ENCODE data around the gene MAMDC4. TPM values are rescaled to one million over a fixed set of nuclear protein-coding genes. Genes with fewer than 3 reads are reported as not detected.

Gene MAMDC4
- total RNA-seq, 1 donor from 2014 or later, result 8.5 TPM

GRCh38 chr9:136829981-136830885 lies 21.9 kb upstream of the MAMDC4 start:
- H3K9me3 Mint-ChIP-seq (ENCODE audit: unreplicated experiment), result no peaks in the 10 kb centered on the region
- peaks cover 2% of the 10 kb centered on the region for H3K36me3 ChIP-seq (ENCODE audit: insufficient read depth, low read length)
- peaks cover 8% of the 10 kb centered on the region for H3K36me3 Mint-ChIP-seq (ENCODE audit: low read depth, unreplicated experiment)
- no peaks in the 10 kb centered on the region for H3K79me2 ChIP-seq (ENCODE audit: insufficient read depth, low read length)
- no peaks in the 10 kb centered on the region for H3K4me1 ChIP-seq (ENCODE audit: insufficient read depth, low read length)
- no peak overlapping the region for H3K27ac ChIP-seq (ENCODE audit: low read depth, low read length)
- no peak overlapping the region for H3K9ac ChIP-seq (ENCODE audit: low read length)
- H3K9me3 ChIP-seq (ENCODE audit: insufficient read depth, low read depth, low read length), result no peaks in the 10 kb centered on the region
- H4K20me1 ChIP-seq (ENCODE audit: insufficient read depth, low read length), result peaks cover 3% of the 10 kb centered on the region
- no peak for FAIRE-seq
- no peak overlapping the region for H3K4me2 ChIP-seq (ENCODE audit: low read length)
- no peak overlapping the region for H3K27ac Mint-ChIP-seq (ENCODE audit: unreplicated experiment)
- no peaks in the 10 kb centered on the region for H3K27me3 Mint-ChIP-seq (ENCODE audit: low read depth, unreplicated experiment)
- H3K4me1 Mint-ChIP-seq (ENCODE audit: low read depth, unreplicated experiment), result no peaks in the 10 kb centered on the region
- DNase-seq (ENCODE audit: low read depth), result no peak
- H3K4me3 Mint-ChIP-seq (ENCODE audit: unreplicated experiment), result no peak overlapping the region
- no peaks in the 10 kb centered on the region for H3K27me3 ChIP-seq (ENCODE audit: insufficient read depth, low read length)
- no peak for TF ChIP-seq EZH2 (IDR thresholded peaks at IDR 0.05; ENCODE audit: insufficient read depth, low read length)
- TF ChIP-seq, protein P1, sequence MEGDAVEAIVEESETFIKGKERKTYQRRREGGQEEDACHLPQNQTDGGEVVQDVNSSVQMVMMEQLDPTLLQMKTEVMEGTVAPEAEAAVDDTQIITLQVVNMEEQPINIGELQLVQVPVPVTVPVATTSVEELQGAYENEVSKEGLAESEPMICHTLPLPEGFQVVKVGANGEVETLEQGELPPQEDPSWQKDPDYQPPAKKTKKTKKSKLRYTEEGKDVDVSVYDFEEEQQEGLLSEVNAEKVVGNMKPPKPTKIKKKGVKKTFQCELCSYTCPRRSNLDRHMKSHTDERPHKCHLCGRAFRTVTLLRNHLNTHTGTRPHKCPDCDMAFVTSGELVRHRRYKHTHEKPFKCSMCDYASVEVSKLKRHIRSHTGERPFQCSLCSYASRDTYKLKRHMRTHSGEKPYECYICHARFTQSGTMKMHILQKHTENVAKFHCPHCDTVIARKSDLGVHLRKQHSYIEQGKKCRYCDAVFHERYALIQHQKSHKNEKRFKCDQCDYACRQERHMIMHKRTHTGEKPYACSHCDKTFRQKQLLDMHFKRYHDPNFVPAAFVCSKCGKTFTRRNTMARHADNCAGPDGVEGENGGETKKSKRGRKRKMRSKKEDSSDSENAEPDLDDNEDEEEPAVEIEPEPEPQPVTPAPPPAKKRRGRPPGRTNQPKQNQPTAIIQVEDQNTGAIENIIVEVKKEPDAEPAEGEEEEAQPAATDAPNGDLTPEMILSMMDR (IDR thresholded peaks at IDR 0.05; ENCODE audit: insufficient read depth, low read depth, low read length), result no peak
- H3K4me3 ChIP-seq (ENCODE audit: insufficient read depth, low read depth, low read length), result no peak overlapping the region
- H2AFZ ChIP-seq (ENCODE audit: low read depth, low read length), result no peak overlapping the region

GRCh38 chr9:136831002-136831719 lies 21.0 kb upstream of the MAMDC4 start:
- no peak overlapping the region for H2AFZ ChIP-seq (ENCODE audit: low read depth, low read length)
- H3K79me2 ChIP-seq (ENCODE audit: insufficient read depth, low read length), result no peaks in the 10 kb centered on the region
- no peaks in the 10 kb centered on the region for H3K27me3 ChIP-seq (ENCODE audit: insufficient read depth, low read length)
- no peaks in the 10 kb centered on the region for H3K27me3 Mint-ChIP-seq (ENCODE audit: low read depth, unreplicated experiment)
- peaks cover 8% of the 10 kb centered on the region for H3K36me3 Mint-ChIP-seq (ENCODE audit: low read depth, unreplicated experiment)
- no peaks in the 10 kb centered on the region for H3K4me1 Mint-ChIP-seq (ENCODE audit: low read depth, unreplicated experiment)
- H4K20me1 ChIP-seq (ENCODE audit: insufficient read depth, low read length), result peaks cover 3% of the 10 kb centered on the region
- DNase-seq (ENCODE audit: low read depth), result no peak
- H3K4me2 ChIP-seq (ENCODE audit: low read length), result no peak overlapping the region
- FAIRE-seq, result no peak
- no peak overlapping the region for H3K27ac Mint-ChIP-seq (ENCODE audit: unreplicated experiment)
- no peak overlapping the region for H3K27ac ChIP-seq (ENCODE audit: low read depth, low read length)
- no peaks in the 10 kb centered on the region for H3K9me3 Mint-ChIP-seq (ENCODE audit: unreplicated experiment)
- TF ChIP-seq, protein P1 (IDR thresholded peaks at IDR 0.05; ENCODE audit: insufficient read depth, low read depth, low read length), result no peak
- no peak for TF ChIP-seq EZH2 (IDR thresholded peaks at IDR 0.05; ENCODE audit: insufficient read depth, low read length)
- H3K36me3 ChIP-seq (ENCODE audit: insufficient read depth, low read length), result no peaks in the 10 kb centered on the region
- no peaks in the 10 kb centered on the region for H3K9me3 ChIP-seq (ENCODE audit: insufficient read depth, low read depth, low read length)
- no peak overlapping the region for H3K4me3 ChIP-seq (ENCODE audit: insufficient read depth, low read depth, low read length)
- H3K4me1 ChIP-seq (ENCODE audit: insufficient read depth, low read length), result no peaks in the 10 kb centered on the region
- no peak overlapping the region for H3K4me3 Mint-ChIP-seq (ENCODE audit: unreplicated experiment)
- no peak overlapping the region for H3K9ac ChIP-seq (ENCODE audit: low read length)
